ENCODE measurements around the gene CCDC51.

DNA sequence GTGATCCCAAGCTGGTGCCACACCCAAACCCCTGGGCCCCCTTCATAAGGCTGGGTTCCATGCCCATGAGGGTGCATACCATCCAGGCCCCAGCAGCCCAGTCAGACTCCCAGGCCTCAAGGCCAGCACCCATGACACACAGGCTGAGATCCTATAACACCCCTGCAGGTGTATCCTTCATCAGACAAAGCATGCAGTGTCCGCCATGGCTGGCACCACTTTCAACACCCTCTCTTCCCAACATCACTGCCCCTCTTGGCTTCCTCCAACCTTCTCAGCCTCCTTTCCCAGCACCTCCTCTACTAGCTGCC, 3.5 kb downstream of the CCDC51 start:
- TF ChIP-seq, protein P1, sequence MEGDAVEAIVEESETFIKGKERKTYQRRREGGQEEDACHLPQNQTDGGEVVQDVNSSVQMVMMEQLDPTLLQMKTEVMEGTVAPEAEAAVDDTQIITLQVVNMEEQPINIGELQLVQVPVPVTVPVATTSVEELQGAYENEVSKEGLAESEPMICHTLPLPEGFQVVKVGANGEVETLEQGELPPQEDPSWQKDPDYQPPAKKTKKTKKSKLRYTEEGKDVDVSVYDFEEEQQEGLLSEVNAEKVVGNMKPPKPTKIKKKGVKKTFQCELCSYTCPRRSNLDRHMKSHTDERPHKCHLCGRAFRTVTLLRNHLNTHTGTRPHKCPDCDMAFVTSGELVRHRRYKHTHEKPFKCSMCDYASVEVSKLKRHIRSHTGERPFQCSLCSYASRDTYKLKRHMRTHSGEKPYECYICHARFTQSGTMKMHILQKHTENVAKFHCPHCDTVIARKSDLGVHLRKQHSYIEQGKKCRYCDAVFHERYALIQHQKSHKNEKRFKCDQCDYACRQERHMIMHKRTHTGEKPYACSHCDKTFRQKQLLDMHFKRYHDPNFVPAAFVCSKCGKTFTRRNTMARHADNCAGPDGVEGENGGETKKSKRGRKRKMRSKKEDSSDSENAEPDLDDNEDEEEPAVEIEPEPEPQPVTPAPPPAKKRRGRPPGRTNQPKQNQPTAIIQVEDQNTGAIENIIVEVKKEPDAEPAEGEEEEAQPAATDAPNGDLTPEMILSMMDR (IDR thresholded peaks at IDR 0.05), result no peak
- TF ChIP-seq POLR2A (IDR thresholded peaks at IDR 0.05), result no peak

Measured in uterus (tissue), 2 donors.